HG02973 (cell line): Measurements from ENCODE around the gene L3MBTL4.
"Not testable (repeated sequence)": the region's sequence is repeated elsewhere in the genome, so short reads cannot be mapped to it uniquely, and the experiment has no call there.

ENCODE experiments used
- ATAC-seq: cut with Tn5 transposase; IDR thresholded peaks from one replicate; pipeline ENCODE4 v1.9.1; 2021; ENCODE audit warnings: moderate library complexity; ENCODE audit not compliant: unreplicated experiment

Gene L3MBTL4

DNA sequence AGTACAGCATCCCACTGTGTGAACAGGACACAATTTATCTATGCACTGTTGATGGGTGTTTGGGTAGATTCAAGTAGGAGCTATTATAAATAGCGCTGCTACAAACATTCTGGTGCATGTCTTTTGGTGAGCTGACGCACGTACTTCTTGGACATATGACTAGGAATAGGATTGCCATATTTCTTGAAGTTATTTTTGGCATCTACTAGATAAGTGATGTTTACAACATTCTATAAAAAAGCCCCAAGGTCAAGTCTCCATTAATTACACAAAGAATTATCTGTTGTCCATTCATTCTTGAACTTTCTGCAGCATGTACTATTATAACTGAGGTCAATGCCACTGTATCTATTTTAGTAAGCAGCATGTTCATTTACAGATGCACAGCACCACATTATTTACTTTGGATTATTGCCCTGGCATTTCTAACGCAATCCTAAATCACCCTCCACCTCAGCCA is 293.9 kb downstream of the L3MBTL4 start:
- no peak for ATAC-seq

DNA sequence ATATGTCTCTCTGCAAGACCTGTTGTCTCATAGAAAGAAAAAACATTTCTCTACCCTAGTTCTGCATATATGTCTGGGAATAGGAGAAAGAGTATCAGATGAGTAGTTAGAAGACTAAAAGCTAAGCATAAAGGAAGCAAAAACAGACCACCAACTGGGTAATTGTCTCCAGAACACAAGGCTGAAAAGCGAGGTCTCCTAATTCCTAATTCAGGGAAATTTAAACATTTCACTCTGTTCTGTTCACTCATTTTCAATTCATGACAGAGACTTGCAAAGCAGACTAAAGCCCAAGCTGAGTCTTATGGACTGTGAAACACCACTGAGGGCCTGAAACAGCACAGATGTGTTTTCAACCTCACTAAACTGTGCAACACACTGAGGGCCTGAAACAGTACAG is 294.9 kb downstream of the L3MBTL4 start:
- no peak for ATAC-seq

DNA sequence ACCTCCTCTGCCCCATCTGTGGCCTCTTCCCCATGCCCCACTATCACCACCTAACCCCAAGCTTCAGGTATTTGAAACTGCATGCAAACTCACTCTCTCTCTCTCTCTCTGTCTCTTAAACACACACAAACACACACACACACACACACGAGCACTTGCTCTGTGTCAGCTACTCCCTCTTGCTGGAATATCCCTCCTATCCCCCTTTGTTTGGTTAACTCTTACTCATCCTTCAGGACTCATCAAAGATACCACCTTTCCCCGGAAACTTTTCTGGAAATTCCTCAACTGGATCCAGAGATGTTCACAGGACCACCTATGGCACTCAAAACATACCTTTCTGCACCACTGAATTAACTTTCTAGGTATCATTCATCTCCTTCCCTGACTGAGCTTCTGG is 296.6 kb downstream of the L3MBTL4 start:
- ATAC-seq: no peak

DNA sequence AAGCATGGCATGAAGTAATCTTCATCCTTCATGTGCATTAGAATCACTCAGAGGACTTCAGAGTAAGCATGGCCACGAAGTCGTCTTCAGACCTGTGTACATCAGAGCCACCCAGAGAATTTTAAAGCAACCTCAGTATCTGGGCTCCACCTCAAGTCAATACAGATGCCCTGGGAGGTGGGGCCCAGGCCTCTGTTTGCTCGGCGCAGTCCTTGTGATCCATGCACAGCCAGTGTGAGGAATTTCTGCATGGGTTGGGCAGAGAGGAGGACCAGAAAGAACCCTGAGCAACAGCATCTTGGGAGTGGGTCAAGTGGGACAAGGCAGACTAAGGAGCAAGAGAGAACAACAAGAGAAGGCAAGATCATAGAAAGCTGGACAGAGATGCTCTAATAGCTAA is 299.0 kb downstream of the L3MBTL4 start:
- no peak for ATAC-seq

DNA sequence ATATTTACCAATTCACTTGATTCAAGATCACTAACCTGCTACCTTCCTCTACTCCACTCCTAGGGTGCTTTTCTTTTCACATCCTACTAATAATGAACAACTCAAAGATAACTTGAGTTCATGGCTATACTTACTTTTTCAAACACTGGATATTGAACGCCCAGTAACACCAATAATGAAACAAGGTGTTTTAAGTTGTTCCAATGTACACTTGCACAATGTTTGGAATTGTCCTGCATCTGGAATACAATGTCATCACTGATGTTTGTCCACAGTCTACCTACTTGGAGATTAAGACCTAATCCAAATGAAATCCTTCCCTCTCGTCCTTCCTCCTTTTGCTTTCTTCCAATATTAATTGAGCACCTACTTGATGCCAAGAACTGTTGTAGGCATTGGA is 301.1 kb downstream of the L3MBTL4 start:
- ATAC-seq: no peak

DNA sequence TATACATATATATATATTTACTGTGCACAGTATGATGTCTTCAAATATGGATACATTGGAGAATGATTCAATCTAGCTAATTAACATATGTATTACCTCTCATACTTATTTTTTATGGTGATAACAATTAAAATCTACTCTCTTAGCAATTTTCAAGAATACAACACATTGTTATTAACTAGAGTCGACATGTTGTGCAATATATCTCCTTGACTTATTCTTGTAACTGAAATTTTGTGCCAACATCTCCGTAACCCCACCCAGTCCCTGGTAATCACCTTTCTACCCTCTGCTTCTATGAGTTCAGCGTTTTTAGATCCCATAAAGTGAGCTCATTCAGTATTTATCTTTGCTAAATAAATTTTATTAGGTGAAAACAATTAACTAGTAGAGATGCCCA is 303.0 kb downstream of the L3MBTL4 start:
- no peak for ATAC-seq

DNA sequence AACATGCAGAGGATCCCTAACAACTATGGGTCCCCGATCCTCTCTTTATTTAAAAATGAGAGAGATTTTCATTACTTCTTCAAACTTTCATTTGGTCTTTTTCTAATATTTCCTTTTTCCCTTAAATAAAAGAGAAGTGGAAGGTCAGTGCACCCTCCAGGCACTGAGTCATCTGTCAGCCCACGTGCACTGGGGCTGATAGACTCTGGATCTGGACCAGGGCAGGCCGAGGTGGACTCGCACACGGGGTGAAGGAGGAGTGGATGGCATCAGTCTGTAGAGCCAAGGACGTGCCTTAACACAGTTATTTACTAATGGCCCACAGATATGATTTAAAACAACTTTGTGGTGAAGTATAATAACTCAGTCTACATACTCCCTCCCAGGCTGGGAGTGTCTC is 305.0 kb downstream of the L3MBTL4 start:
- ATAC-seq: no peak

DNA sequence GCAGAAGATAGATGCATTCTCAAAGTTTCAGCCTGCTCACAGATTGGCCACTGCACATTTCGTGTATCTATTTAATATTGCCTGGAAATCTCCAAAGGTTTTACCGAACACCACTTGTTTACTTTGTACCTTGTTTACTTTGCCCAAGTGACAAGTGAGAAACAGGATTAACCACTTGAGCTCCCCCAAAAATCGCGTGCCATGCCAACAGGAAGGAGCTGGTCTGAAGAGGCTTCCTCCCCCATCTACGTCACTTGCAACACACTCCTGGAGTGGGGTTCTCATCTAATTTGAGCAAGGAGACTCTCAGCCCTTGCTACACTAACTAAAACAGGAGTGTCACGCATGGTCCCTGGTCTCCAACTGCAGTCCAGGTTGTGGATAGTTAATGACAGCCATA is 306.9 kb downstream of the L3MBTL4 start:
- ATAC-seq: no peak

DNA sequence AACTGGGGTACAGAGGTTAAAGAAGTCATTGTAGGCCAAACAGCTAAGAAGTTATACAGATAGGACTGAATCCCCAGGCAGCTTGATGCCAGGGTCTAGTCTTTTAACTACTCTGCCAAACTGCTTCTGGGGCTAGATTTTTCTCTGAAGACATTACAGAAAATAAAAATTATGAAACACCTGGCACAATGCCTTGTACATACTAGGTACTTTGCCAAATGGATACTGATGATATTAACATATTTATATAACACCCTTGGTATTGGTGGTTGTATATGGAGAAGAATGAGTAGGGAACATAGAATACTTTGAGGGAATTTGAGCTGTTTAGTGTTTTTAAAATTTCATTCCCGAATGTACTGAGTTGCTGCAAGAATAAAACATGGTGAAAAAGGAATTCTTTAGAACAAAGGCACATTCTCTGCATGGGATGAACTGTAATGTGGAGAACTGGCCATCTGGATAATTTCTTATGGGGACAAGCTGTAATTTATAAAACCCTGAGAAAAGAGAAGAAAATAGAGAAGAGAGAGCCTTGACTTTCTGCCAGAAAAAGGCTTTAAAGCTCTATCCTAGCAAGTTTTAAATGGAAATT is 308.5 kb downstream of the L3MBTL4 start:
- ATAC-seq: no peak

DNA sequence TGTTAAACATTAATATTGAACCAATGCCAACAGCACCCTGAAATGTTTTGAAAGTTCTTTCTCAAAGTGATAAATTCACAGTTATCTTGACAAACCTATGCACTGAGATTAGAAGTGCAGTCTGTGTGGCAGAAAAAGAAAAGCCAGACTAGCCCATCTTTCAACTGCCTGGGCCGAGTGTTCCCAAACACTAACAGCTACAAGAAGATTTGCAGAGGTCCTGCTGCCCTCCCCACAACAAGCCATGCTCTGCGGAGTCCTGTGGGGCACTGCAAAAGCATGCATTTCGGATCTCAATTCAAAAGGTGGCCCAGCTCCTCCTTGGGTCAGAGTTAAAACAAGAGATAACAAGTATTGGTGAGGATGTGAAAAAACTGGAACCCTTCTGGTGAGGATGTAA is 311.0 kb downstream of the L3MBTL4 start:
- ATAC-seq: no peak

DNA sequence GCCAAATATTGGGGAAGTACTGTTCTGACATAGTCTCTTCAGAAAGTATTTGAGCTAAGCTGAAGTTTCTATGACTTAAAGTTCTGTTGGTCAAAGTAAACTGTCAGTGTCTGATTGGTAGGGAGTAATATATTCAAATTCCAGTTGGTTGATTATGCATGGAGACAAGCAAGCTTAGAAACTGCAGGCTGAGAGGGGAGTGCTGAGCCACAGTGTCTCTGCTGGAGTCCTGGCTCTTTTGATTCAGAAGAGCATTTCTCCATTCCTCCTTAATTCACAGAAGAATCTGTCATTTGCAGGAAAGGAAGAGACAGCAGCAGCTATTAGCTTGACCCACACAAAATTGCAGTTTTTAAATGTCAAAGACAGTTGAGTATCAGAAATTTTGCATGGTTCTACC is 318.0 kb downstream of the L3MBTL4 start:
- no peak for ATAC-seq

DNA sequence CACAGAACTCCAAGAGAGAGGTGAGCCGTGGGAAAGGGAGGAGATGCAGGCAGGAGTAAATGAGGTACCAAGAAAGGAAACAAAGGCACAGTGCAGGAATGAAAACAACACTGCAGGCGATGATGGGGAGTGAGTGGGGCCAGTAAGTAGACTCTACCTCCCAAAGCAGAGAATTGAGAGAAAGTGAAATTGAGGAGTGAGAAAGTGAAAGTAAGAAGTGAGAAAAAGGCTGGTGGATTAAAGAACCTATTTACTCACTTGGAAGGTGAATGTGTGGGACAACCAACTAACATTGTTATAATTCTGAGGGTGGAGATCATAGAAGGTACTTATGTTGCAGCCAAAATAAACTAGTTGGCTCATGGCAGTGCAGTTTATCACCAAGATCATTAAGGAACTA is 326.3 kb downstream of the L3MBTL4 start:
- no peak for ATAC-seq

DNA sequence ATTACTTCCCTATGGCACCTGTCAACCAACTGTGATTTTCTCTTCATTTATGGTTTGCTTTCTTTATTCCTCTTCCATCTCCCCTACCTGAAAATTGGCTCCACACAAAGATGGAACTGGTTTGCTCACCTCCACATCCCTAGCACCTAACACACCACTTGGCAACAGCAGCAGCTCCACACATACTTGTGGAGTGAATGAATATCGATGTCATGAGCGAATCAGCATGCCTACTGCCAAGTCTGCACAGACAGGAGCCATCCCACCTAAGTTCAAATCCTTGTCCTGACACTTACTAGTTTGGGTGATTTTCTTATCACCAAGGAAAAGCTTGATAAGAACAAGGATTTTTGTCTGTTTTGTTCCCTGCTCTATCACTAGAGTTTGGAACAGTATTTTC is 328.0 kb downstream of the L3MBTL4 start:
- ATAC-seq: no peak

DNA sequence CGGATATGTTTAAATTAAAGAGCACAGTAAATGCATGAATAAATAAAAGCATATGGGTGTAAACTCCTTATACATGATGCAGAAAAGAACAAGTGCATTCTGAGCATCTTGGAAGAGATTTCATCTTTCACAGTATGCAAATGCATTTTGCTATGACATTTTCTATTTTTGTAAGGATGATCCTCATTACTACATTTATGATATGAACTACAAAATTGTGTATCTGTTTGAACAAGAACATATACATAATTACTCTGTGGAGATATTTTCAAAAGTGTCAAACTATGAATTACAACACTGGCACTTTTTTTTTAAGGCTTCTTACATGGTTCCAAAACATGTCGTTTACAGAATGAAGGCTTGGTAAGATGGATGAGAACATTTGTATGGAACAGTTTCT is 335.3 kb downstream of the L3MBTL4 start:
- ATAC-seq: no peak

DNA sequence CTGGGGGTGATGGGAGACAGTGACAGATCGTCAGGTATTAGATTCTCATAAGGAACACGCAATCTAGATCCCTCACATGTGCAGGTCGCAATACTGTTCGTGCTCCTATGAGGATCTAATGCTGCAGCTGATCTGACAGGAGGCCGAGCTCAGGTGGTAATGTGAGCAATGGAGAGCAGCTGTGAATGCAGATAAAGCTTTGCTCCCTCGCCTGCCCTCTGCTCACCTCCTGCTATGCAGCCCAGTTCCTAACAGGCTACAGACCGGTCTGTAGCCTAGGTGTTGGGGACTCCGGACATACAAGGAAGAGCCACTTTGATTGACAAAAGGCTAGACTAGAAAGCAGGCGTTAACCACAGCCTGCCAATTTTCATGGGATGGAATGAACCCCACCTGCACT is 335.8 kb downstream of the L3MBTL4 start:
- no peak for ATAC-seq

DNA sequence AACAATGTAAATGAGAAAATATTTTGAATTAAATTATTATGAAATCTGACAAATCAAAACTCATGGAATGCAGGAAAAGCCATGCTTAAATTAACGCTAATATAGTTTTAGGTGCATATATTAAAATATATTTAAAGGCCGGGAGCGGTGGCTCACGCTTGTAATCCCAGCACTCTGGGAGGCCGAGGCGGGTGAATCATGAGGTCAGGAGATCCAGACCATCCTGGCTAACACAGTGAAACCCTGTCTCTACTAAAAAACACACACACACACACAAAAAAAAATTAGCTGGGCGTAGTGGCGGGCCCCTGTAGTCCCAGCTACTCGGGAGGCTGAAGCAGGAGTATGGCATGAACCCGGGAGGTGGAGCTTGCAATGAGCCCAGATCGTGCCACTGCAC is 342.3 kb downstream of the L3MBTL4 start:
- not testable (repeated sequence) for ATAC-seq

DNA sequence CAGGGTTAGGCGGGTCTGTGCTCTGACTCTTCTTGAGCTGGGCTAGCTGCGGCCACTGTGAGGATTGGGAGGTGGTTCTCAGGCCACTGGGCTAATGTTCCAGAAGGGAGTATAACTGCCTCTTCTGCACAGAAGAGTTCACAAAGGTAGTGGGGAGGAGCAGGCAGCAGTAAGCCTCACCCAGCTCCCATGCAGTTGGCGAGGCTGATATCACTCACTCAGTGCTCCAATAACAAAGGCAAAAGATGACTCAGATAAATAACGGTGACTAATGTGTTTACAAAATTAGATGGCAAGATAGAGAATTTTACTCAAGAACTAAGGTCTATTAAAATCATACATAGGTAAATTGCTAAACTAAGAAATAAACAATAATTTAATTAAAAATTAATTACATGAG is 345.2 kb downstream of the L3MBTL4 start:
- ATAC-seq: no peak

DNA sequence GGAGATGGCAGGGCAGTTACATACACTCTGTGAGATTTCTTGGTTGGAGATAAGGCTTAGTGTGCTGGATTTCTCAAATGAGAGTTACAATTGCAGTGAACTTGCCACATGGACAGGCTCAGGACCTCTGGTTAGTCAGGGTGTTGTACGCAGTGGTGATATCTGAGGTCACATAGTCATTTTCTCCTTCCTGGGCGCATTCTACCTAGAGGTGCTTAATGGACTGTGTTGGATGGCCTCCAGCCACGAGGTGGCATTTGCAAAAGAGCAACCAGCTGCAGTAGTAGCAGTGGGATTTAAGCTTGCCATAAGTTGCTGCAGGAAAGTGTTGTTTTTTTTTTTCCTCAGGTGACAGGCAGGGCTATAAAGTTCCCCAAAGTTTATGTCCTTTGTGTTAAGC is 345.6 kb downstream of the L3MBTL4 start:
- ATAC-seq: peak; percentile 78

DNA sequence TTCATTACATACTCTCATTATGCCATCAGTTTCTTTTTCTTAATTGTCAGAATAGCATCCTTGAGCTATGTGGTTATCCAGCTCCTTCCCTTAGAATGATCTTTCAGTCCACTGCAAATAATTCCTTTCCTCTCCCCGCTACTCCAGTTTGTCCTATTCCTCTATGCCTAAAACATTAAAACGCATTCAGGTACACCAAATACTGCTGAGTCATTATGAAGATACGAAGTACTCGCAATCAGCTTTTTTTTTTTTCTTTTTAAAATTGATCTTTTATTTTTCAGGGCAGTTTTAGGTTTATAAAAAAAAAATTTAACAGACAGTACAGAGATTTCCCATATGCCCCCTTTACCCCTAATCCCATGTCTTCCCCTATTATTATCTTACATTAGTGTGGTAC is 354.6 kb downstream of the L3MBTL4 start:
- ATAC-seq: no peak

DNA sequence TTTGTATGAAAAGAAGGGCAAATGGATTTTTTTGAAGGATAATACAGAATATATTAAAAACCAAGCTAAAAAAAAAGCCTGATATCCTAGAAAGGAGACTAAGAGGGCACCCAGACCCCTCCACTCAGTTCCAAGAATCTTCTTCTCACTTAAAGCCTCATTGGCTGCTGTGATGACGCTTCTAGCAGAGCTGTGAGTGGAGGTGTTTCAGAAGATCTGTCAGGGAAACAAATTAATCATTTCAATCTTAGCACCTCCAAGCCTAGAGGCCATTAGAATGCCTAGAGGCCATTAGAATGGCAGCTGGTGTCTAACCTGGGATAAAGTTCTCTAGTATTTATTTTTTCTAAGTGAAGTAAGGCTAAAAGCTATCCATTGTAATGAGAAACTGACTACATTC is 355.2 kb downstream of the L3MBTL4 start:
- no peak for ATAC-seq

DNA sequence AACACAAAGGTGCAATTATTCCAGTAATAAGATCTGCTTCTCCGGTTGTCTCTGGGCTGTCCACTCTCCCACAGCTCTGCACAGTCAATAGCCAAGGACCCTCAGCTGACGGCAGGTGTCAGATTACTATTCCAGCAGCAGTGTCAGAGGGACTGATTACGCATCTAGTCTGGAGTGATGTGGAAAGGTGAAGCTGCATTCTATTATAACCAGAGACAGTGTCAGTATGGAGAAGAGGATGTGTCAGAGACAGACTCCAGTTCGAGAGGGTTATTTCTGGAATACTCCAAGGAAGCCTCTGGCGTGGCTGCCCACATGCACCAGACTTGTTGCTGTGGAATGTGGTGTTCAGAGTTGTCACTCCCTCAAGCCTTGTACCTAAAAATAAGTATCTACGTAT is 355.8 kb downstream of the L3MBTL4 start:
- ATAC-seq: no peak

DNA sequence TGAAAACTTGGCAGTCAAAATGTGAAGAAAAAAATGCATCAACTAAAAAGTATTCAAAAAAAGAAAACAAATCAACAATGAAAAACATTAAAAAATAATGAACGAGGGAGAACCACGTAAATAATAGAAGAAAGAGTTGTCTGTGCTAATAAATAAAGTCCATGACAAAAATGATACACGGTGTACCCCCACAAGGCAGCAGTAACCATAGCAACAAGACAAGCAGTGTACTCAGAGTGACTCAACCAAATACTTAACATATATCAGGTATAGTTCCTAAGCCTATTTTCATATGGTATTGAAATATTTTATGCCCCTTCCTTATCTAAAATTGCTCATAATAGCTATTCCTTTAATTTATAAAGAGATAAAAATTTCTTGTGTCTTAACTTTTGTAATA is 357.1 kb downstream of the L3MBTL4 start:
- ATAC-seq: no peak

DNA sequence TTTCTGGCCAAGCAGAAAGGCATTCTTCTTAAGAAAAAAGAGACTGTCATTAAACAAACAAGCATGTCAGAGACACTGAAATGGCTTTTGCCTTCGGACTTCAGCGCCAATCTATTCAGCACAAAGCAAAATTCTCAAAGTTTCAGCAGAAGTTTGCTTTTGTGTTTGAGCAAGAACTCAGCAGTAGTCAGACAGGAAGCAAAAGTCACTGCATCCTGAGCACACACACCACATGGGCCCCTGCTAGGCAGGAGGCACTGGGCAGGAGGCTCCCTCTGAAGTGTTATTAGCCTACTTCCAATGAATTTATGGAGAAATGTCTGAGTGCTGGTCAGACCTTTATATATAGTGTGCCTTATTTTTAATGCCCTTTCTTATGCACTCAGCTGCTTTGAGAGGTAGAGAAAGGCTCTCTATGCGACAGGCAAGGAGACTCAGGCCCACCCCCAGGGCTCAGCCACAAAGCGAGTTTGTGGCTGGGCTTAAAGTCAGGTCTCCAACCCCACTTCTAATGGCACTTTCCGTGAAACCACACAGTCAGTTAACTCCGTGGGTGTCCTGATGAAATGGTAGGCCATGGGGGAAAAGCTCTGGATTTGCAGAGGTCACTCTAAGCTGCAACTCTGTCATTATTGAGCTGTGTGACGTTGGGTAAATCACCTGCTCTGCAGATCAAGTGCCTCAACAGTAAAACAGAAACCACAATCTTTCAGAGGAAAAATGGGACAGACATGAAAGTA is 358.4 kb downstream of the L3MBTL4 start:
- ATAC-seq: no peak
